HEK293 (cell line): Measurements from ENCODE around the gene ZNF284.

Experiments used
- KLF9 ChIP-seq: fragments of 450-650 bp; formaldehyde crosslinking; IDR thresholded peaks from 2 replicates; pipeline ENCODE4 v1.5.1; 2016; ENCODE audit warnings: missing biosample characterization, missing genetic modification characterization, low read depth
- ZBTB48 ChIP-seq: fragments of 450-650 bp; formaldehyde crosslinking; IDR thresholded peaks from 2 replicates; pipeline ENCODE4 v1.5.1; 2016; ENCODE audit warnings: missing biosample characterization, missing genetic modification characterization
- ZFP41 ChIP-seq: fragments of 450-650 bp; formaldehyde crosslinking; IDR thresholded peaks from 2 replicates; pipeline ENCODE4 v1.5.1; 2016; ENCODE audit warnings: missing biosample characterization, missing genetic modification characterization, borderline replicate concordance
- ZNF184 ChIP-seq: fragments of 450-650 bp; IDR thresholded peaks from 2 replicates; pipeline ENCODE4 v1.5.1; 2018; ENCODE audit warnings: missing biosample characterization, mild to moderate bottlenecking, missing genetic modification characterization
- ZNF23 ChIP-seq: fragments of 450-650 bp; formaldehyde crosslinking; IDR thresholded peaks from 2 replicates; pipeline ENCODE4 v1.5.1; 2016; ENCODE audit warnings: missing biosample characterization, missing genetic modification characterization, borderline replicate concordance
- ZSCAN16 ChIP-seq: fragments of 450-650 bp; formaldehyde crosslinking; IDR thresholded peaks from 2 replicates; pipeline ENCODE4 v1.5.1; 2016; ENCODE audit warnings: missing biosample characterization, missing genetic modification characterization
- TF ChIP-seq, protein P1 (sequence below): fragments of 450-650 bp; formaldehyde crosslinking; IDR thresholded peaks from 2 replicates; pipeline ENCODE4 v1.5.1; 2016; ENCODE audit warnings: missing biosample characterization, missing genetic modification characterization
- TF ChIP-seq, protein P2 (sequence below): fragments of 450-650 bp; formaldehyde crosslinking; IDR thresholded peaks from 2 replicates; pipeline ENCODE4 v1.5.1; 2017; ENCODE audit warnings: missing biosample characterization, missing genetic modification characterization
- TF ChIP-seq, protein P3 (sequence below): fragments of 450-650 bp; formaldehyde crosslinking; IDR thresholded peaks from 2 replicates; pipeline ENCODE4 v1.5.1; 2016; ENCODE audit warnings: missing biosample characterization, missing genetic modification characterization
- TF ChIP-seq, protein P4 (sequence below): fragments of 450-650 bp; formaldehyde crosslinking; IDR thresholded peaks from 2 replicates; pipeline ENCODE4 v1.5.1; 2016; ENCODE audit warnings: missing biosample characterization, missing genetic modification characterization, low read depth
- TF ChIP-seq, protein P5 (sequence below): fragments of 450-650 bp; formaldehyde crosslinking; IDR thresholded peaks from 2 replicates; pipeline ENCODE4 v1.5.1; 2017; ENCODE audit warnings: missing biosample characterization, missing genetic modification characterization
- TF ChIP-seq, protein P6 (sequence below): fragments of 450-650 bp; formaldehyde crosslinking; IDR thresholded peaks from 2 replicates; pipeline ENCODE4 v1.5.1; 2016; ENCODE audit warnings: missing biosample characterization, missing genetic modification characterization

DNA sequence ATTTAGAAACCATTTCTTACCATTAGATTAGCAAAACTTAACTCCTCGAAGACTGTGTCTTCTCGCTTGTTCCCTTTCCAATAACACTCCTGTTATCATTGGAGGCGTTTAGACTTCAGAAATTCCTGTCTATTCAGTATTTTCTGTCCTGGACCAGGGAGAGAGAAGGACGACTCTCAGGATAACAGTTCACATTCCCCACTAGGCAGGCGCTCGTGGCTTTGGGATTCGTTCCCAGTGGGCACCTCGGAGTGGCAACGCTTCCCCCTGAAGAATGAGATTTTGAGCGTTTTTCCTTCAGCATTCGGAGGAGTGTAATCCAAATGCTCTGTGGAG is 40.8 kb downstream of the ZNF284 start:
- TF ChIP-seq, protein P1, sequence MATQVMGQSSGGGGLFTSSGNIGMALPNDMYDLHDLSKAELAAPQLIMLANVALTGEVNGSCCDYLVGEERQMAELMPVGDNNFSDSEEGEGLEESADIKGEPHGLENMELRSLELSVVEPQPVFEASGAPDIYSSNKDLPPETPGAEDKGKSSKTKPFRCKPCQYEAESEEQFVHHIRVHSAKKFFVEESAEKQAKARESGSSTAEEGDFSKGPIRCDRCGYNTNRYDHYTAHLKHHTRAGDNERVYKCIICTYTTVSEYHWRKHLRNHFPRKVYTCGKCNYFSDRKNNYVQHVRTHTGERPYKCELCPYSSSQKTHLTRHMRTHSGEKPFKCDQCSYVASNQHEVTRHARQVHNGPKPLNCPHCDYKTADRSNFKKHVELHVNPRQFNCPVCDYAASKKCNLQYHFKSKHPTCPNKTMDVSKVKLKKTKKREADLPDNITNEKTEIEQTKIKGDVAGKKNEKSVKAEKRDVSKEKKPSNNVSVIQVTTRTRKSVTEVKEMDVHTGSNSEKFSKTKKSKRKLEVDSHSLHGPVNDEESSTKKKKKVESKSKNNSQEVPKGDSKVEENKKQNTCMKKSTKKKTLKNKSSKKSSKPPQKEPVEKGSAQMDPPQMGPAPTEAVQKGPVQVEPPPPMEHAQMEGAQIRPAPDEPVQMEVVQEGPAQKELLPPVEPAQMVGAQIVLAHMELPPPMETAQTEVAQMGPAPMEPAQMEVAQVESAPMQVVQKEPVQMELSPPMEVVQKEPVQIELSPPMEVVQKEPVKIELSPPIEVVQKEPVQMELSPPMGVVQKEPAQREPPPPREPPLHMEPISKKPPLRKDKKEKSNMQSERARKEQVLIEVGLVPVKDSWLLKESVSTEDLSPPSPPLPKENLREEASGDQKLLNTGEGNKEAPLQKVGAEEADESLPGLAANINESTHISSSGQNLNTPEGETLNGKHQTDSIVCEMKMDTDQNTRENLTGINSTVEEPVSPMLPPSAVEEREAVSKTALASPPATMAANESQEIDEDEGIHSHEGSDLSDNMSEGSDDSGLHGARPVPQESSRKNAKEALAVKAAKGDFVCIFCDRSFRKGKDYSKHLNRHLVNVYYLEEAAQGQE (tag by site-specific recombination), result no peak
- TF ChIP-seq ZSCAN16 (tag by site-specific recombination) (no peak), ZBTB48 (tag by site-specific recombination) (no peak), ZFP41 (tag by site-specific recombination) (no peak), ZNF23 (tag by site-specific recombination) (no peak), KLF9 (tag by site-specific recombination) (no peak; the same call in 1 of the 2 replicates), ZNF184 (tag by site-specific recombination) (no peak)
- TF ChIP-seq, protein P2, sequence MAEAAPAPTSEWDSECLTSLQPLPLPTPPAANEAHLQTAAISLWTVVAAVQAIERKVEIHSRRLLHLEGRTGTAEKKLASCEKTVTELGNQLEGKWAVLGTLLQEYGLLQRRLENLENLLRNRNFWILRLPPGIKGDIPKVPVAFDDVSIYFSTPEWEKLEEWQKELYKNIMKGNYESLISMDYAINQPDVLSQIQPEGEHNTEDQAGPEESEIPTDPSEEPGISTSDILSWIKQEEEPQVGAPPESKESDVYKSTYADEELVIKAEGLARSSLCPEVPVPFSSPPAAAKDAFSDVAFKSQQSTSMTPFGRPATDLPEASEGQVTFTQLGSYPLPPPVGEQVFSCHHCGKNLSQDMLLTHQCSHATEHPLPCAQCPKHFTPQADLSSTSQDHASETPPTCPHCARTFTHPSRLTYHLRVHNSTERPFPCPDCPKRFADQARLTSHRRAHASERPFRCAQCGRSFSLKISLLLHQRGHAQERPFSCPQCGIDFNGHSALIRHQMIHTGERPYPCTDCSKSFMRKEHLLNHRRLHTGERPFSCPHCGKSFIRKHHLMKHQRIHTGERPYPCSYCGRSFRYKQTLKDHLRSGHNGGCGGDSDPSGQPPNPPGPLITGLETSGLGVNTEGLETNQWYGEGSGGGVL (tag by site-specific recombination), result peak; percentile 12; the same call in 1 of the 2 replicates
- TF ChIP-seq, protein P3, sequence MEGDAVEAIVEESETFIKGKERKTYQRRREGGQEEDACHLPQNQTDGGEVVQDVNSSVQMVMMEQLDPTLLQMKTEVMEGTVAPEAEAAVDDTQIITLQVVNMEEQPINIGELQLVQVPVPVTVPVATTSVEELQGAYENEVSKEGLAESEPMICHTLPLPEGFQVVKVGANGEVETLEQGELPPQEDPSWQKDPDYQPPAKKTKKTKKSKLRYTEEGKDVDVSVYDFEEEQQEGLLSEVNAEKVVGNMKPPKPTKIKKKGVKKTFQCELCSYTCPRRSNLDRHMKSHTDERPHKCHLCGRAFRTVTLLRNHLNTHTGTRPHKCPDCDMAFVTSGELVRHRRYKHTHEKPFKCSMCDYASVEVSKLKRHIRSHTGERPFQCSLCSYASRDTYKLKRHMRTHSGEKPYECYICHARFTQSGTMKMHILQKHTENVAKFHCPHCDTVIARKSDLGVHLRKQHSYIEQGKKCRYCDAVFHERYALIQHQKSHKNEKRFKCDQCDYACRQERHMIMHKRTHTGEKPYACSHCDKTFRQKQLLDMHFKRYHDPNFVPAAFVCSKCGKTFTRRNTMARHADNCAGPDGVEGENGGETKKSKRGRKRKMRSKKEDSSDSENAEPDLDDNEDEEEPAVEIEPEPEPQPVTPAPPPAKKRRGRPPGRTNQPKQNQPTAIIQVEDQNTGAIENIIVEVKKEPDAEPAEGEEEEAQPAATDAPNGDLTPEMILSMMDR, result no peak
- TF ChIP-seq, protein P4, sequence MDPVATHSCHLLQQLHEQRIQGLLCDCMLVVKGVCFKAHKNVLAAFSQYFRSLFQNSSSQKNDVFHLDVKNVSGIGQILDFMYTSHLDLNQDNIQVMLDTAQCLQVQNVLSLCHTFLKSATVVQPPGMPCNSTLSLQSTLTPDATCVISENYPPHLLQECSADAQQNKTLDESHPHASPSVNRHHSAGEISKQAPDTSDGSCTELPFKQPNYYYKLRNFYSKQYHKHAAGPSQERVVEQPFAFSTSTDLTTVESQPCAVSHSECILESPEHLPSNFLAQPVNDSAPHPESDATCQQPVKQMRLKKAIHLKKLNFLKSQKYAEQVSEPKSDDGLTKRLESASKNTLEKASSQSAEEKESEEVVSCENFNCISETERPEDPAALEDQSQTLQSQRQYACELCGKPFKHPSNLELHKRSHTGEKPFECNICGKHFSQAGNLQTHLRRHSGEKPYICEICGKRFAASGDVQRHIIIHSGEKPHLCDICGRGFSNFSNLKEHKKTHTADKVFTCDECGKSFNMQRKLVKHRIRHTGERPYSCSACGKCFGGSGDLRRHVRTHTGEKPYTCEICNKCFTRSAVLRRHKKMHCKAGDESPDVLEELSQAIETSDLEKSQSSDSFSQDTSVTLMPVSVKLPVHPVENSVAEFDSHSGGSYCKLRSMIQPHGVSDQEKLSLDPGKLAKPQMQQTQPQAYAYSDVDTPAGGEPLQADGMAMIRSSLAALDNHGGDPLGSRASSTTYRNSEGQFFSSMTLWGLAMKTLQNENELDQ (tag by site-specific recombination), result no peak
- TF ChIP-seq, protein P5, sequence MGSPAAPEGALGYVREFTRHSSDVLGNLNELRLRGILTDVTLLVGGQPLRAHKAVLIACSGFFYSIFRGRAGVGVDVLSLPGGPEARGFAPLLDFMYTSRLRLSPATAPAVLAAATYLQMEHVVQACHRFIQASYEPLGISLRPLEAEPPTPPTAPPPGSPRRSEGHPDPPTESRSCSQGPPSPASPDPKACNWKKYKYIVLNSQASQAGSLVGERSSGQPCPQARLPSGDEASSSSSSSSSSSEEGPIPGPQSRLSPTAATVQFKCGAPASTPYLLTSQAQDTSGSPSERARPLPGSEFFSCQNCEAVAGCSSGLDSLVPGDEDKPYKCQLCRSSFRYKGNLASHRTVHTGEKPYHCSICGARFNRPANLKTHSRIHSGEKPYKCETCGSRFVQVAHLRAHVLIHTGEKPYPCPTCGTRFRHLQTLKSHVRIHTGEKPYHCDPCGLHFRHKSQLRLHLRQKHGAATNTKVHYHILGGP (tag by site-specific recombination), result no peak
- TF ChIP-seq, protein P6, sequence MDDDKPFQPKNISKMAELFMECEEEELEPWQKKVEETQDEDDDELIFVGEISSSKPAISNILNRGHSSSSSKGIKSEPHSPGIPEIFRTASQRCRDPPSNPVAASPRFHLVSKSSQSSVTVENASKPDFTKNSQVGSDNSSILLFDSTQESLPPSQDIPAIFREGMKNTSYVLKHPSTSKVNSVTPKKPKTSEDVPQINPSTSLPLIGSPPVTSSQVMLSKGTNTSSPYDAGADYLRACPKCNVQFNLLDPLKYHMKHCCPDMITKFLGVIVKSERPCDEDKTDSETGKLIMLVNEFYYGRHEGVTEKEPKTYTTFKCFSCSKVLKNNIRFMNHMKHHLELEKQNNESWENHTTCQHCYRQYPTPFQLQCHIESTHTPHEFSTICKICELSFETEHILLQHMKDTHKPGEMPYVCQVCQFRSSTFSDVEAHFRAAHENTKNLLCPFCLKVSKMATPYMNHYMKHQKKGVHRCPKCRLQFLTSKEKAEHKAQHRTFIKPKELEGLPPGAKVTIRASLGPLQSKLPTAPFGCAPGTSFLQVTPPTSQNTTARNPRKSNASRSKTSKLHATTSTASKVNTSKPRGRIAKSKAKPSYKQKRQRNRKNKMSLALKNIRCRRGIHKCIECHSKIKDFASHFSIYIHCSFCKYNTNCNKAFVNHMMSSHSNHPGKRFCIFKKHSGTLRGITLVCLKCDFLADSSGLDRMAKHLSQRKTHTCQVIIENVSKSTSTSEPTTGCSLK, result no peak
